Stimulated activated CD8-positive, alpha-beta memory T cell treated with anti-CD3 and anti-CD28 coated beads, Interleukin-7, amount 100 ng/mL, for 4 hours (primary cell): ENCODE measurements around the gene CARD18.

Experiments used
- DNase-seq, 2 donors: peaks; one replicate each; pipeline ENCODE4 v3.0.0-alpha.2; 2020; ENCODE audit warnings: low read depth in 2 of 2

Gene CARD18, protein sequence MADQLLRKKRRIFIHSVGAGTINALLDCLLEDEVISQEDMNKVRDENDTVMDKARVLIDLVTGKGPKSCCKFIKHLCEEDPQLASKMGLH

DNA sequence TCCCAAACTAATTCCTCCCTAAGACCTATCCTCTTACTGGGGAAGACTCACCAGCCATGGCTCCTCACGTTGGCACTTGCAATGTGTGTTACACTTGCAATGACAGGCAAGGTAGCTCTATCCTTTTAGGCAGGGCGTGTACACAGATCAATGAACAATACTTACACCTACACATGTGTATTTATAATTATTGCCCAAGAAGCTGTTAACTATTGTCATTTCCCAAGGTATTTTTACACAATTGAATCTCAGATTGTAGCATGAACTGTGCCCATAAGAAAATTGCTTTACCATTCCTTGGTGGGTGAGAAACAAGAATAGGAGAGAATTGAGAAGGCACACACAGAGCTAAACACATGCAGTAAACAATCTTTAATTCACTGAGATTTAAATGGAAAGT, at the start of gene CARD18:
Gene CARD18 (minus strand): TSS at position 101 of the 400 bp plus-strand sequence. CDS start 43 bp downstream, at position 58.
- DNase-seq: no peak

DNA sequence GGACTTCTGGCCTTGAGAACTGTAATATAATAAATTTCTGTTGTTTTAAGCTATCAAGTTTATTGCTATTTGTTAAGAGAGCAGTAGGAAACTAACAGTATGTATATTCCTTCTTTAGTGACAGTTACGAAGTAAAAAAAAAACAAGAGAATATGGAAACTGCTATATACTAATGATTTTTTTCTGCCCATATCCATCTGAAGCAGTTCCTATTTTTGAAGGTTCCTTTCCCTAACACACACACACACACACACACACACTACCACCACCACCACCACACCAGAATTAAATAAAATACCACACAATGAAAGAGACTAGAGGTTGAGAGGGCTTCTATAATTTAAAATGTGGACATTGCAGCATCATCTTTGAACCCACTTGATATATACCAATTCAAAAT, 44.4 kb upstream of the CARD18 start:
- no peak for DNase-seq

DNA sequence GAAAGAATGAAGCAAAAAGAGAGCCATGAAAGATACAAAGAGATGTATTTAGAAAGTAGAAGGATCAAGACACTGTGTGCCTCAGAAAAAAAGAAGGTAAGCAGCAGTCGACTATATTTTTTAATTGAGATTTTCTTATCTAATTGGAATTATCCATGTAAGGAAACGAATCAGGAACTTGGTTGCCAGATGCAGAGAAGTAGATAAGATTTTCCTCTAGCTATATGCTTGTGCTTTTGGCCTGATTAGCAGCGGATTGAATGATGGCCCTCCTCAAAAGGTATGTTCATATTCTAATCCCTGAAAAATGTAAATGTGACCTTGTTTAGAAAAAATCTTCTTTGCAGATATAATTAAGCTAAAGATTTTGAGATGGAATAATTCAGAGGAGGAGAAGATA, 43.9 kb upstream of the CARD18 start:
- no peak for DNase-seq

DNA sequence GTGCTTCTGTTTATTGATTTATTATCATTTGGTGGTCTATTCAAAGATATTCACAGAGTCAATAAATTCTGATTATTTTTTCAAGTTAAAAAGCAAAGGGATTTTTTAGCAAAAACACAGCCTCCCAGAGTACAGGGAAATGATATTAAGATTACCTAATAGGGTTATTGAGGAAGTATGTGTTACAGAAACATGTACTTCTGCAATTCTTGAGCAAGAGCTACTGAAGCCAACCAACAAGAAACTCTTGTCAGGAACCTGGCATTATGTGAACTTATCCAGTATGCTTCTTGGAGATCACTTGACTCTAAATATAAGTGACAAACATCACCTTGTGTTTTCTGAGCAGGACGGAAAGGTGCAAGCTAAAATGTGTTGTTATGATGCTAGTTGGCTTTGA, 42.0 kb upstream of the CARD18 start:
- DNase-seq: no peak

DNA sequence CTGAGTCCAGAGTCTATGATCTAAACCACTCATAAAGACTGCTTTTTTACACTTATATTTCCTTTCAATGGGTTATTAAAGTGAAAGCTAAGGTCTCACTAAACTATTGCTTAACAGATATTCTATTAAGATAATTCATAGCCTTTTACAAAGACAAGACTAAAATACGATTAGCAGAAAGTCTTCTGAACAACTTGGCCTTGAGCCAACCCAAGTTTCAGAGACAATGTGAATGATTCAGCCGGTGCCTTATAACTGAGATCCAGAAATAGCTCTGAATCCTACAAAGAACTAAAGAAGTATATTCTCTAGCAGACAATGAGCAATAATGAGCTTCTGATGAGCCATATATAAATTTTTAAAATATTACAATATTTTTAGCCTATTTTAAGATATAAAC, 41.5 kb upstream of the CARD18 start:
- no peak for DNase-seq

DNA sequence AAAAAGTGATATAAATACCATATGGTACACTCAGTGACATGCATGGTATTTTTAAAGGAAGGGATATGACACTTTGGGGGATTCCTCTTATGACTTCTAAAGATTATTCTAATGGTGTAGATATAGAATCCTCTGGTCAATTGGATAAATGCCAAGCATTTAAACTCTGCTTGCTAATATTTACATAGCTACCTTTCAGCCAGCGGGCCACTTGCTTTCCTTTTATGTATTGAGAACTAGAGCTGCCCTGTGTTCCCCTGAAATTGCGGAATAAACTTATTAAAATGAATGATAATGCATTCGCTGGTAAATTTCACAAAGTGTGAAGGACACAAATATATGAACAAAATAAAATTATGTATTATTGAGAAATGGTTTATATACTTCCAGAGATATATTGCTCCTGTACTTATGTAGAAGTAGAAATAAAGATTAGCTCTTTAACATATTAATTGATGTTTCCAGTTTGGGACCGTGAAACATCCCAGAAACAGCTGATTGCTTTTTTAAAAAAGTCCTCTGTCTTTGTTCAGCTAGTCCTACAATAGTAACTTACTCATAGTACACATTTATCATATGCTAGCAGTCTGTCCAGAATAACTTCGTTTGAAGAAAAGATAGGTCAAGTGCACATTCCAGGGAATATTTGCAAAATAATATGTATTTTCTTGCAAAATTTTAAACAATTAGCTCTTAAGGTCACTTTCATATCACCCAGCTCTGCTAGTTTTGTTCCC, 40.1 kb upstream of the CARD18 start:
- DNase-seq: no peak

DNA sequence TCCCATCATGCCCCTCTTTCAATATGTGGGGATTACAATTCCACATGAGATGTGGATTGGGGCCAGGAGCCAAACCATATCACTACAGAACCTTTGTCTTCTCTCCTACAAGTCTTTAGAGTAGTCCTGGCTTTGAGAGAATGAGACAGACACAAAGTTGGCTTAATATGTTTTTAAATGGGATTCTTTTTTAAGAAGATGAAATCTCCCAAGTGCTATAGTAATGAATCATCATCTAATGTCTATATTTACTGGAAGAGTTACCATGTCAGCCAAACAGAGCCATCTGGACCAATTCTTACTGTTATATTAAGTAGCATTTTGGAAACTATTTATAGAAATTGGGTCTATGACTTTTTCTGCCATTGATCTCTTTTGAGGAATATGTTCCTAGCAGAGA, 38.1 kb upstream of the CARD18 start:
- no peak for DNase-seq

DNA sequence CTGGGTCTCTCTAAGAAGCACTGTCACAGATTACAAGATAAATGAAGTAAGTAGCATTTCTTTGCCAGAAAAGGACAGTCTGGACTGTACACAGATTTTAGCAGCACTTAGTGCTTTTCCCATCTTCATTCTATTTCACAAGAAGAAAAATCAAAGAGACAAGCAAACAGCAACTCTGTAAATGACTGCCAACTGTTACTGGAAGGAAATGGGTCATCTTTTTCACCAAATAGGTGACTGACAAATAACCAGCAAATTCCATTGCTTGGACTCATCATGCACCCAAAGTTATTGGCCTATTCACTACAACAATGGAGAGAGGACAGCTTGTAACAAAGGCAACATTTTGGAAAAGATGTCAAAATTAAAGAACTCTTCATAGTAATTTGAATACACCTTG, 28.9 kb upstream of the CARD18 start:
- DNase-seq: no peak

DNA sequence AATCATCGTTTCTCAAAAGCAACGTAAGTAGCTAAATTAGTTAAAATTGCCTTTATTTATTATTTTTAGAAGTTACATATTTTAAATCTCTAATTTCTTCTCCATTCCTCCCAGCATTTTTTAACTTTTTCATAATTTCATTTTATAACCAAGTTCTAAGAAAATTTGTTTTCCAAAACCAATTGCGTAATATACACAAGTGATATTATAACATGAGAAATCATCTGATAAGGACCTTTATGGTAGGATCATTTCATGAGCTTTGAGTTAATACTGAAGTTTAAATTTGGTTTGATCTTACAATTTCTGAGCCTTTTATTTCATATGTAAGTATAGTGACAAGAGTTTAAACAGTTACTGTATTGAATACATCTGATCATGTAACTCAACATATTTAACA, 27.7 kb upstream of the CARD18 start:
- no peak for DNase-seq

DNA sequence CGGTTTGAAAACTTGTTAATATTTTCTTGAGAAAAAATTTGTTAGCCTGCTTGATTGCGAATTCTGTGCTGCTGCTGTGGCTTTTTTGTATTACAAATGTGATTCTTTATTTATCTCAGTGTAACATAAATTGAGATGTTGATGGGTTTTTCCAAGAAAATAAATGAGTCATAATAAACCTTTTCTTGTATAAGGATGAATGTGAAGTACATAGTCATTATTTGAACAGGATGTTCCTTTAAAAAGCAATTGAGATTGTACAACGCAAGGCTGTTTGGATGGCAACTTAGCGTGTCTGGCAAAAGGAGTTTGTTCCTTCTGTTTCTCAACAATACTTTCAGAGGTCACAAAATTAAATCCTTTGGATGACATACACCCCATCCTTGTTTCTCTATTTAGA, 24.6 kb upstream of the CARD18 start:
- no peak for DNase-seq

DNA sequence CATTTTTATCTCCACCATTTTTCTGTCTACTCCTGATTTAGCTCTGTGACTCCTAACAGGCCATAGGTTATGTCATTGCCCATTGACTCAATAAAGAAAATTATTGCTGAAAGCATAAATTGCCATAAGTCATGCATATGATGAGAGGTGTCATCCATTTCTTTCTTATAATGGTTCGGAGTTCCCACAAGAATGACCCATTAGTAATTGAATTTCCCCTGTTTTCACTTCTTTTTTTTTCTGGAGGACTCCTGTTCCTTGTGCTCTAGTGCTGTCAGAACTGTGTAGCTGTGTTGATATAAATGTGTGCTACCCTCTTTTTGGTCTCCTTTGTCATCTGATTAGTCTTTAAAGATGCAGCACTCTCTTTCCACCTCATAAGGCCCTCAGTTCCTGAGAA, 22.9 kb upstream of the CARD18 start:
- no peak for DNase-seq

DNA sequence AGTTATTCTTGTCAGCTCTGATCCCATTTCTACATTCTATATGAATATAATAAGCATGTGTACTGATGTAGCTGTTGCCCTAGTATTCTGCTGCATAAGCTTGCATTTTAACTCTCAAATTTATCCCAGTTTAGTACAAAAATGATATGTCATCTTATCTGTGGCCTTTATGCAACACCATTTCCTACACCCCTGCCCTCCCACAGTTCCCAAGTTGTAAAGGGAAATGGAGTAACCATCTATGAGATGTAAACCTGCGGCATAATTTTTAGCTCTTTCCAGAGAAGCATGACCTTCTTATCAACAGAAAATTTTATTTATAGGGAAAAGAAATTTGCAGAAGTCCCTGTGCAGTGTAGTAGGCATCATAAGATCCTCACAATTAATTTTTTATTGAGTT, 18.9 kb upstream of the CARD18 start:
- no peak for DNase-seq

DNA sequence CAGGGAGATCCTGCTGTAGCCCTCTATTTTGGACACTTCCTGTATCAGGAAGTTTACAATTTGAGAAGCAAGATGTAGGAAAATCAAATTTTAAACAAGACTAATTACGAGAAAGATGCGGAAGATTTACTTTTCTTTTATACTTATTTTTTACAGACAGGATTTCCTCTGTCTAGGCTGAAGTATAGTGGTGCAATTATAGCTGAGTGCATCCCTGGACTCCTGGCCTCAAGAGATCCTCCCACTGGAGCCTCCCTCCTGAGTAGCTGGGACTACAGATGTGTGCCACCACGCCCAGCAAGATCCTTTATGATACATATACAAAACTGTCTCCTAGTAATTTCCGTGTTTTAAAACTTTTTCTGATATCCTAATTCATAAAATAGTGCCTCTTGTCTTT, 17.2 kb upstream of the CARD18 start:
- no peak for DNase-seq

DNA sequence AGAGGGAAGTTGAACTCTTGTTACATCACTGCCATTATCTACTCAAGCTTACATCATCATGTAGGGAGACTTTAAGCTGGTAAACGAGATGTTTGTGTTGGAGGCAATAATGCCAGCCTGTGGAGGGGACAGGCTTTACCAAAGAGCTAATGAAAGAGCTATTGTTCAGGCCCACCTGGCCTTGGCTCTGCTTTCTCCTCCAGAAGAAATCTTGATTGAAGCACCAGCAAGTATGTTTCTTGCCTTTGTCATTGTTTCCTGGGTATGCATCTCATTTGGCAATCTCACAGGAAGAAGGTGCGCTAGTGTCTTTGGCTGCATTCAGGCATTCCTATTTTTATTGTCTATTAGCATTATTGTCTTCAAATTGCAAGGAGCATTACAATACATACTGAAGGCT, 16.7 kb upstream of the CARD18 start:
- no peak for DNase-seq

DNA sequence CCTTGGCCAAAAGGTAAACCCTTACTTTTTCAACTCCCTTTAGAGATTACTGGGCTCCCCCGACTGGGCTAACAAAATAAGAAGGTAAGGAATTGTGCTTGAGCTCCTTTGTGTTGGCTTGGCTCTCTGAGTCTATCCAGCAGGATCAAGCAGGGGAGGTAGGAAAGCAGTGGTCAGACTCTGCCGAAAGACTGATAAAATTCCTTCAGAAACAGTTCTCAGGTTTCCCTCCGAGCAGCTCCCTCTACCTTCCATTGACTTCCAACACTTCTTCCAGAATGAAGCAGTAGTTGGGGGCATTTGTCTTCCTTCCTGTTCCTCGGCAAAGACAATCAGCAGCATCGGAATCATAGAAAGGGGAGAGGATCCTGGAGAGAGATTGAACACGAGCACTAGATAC, 16.1 kb upstream of the CARD18 start:
- no peak for DNase-seq

DNA sequence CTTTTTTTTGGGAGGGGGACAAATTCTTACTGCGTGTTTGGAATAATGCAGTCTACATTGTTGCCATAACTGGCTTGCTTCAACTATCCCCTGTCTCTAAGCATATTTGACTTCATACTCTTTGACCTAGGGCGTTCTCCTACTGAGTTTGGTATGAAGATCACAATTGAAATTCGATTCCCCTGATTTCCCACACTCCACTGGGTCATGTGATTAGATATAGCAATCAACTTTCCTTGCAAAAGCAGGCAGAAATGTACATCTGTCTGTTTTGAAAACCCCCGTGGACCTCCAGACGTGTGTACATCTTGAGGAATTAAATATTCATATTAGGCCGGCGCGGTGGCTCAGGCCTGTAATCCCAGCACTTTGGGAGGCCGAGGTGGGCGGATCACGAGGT, 13.8 kb upstream of the CARD18 start:
- no peak for DNase-seq

DNA sequence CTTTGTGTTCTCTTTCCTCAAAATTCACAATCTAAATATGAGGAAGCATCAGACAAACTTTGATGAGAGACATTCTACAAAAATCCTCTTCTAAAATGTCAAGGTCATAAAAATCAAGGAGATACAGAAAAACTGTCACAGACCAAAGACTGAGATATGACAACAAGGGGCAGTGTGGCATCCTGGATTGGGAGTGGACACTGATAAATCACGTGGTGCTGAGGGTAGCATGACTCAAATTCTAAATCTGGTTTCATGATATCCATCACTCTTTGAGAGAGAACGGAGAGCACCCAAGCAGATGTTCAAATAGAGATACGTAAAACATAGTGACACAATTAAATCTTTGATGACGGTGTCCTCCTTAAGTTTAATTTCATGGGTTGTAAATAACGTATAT, 13.0 kb upstream of the CARD18 start:
- no peak for DNase-seq

DNA sequence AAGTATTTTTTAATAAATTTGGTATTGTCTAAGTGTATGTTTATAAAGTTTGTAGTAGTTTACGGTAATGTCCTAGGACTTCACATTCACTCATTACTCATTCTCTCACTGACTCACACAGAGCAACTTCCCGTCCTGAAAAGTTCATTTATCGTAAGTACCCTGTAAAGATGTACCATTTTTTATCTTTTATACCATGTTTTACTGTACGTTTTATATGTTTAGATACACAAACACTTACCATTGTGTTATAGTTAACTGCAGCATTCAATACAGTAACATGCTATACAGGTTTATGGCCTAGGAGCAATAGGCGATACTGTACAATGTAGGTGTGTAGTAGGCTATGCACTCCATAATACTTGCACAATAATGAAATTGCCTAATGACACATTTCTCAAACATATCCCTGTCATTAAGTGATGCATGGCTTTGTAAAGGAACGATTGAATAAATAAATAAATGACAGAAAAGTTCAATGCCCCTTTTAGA, 12.5 kb upstream of the CARD18 start:
- no peak for DNase-seq

DNA sequence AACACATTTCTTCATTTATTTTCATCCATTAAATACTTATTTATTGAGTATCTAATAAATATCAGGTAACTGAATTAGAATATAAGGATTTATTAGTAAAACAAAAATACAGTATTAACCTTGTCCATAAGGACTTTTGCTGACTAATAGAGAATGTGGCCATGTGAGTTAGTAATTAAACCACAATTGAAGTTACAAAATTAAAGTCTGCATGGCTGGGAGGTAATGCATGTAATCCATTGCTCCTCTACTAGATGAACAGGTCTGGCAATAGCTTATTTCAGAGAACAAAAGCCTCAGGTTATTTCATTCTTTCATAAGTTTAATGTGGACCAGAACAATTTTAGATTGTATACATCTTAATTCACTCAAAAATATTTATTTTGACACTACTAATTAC, 9.9 kb upstream of the CARD18 start:
- no peak for DNase-seq

DNA sequence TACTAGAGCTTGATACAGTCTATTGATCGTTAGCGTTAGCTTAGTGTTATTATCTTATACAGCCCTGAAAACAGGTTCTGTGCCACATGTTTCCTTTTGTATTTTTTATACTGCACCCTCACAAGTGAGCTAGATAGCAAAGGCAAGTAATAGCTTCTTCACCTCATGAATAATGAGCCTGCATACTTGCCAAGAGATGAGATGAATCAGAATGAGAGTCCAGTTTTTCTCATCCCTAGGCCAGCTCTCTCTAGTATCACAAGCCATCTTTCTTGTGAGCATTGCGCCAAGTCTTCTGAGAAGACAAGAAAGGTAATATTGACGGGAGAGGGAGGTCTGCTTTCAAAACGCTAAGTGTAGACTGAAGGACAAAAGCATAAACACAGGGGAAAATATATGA, 8.7 kb upstream of the CARD18 start:
- DNase-seq: no peak

DNA sequence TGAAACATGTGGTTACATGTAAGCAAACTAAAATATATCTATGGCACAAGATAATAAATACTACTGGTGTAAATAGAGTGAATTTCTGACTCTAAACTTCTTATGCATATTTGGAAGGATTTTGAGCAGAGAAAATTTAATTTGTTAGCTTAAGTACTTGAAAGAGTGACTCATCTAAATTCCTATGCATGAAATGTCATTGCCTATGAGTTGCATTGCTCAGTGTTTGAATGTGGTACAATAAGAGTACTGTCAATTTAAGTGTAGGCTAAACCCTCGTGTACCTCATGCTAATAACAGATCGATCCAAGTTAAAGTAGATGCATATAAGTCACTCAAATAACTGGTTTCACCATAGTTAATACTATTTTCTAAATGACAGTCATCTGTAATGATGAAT, 5.3 kb upstream of the CARD18 start:
- DNase-seq: no peak

DNA sequence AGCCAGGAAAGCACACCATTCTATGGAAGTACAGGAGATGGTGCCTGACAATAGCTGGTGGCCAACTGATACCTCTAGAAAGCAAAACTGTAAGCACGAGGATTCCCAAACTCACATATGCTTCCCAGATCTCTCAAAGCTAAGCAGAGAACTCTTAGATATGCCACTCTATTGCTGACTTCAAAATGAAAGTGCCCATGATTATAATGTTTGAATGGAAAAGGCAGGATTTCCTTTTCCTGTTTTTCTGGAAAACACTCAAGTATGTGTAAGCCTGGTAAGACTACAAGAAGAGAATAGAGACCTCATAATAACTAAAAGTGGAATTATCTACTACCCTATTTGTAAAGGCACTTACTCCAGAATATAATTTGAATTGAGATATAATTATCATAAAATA, 2.6 kb upstream of the CARD18 start:
- no peak for DNase-seq

DNA sequence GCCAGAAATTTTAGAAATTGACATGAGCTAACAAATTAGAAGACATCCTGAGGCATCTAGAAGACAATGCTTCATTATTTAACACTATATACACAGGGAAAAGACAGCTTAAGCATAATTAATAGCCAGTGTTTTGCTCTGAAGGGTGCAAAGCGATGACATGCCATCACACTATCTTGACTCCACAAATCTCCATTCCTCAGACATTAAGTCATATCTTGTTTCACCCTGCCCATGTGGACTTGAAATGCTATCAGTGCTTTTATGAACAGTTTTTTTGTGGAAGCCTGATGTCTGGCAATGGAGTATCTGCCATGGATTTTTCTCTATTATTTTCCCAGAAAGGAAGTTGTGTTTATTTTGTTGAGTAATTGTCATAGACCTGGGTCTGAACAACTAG, 2.3 kb downstream of the CARD18 start:
- DNase-seq: no peak

DNA sequence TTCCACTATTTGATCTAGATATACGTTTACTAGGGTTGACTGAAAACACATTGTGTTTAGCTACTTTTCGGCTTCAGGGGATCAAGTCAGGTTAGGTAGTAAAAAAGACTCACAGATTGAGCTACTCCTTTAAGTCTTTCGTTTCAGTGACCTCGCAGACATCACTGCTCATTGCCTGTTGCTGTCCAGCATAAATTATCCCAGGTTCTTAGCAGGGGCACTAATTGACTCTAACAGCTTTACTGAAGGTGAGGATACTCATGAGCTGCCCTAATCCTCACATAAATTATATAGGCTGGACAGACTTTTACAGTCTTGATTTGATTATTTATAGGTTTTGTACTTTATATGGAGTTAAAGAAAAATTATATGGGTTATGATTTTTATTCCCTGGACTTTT, 3.7 kb downstream of the CARD18 start:
- no peak for DNase-seq
